HL-60 (cell line): ENCODE data around the gene TPCN2.

Experiments
- DNase-seq, 2 experiments: peaks; one replicate each; pipeline ENCODE4 v3.0.0-alpha.2; 2010 to 2020; ENCODE audit warnings: low read depth in 1 of 2, low spot score in 1 of 2
- H3K27ac ChIP-seq: fragments of 250-450 bp; sonication (Bioruptor Pico); replicated peaks from 2 replicates; pipeline ENCODE4 v1.5.1; 2020; ENCODE audit warnings: mild to moderate bottlenecking, moderate library complexity
- H3K27me3 ChIP-seq: fragments of 250-450 bp; sonication (Bioruptor Pico); 2 replicates; pipeline ENCODE4 v1.5.1; 2021; ENCODE audit warnings: mild to moderate bottlenecking, moderate library complexity; ENCODE audit not compliant: insufficient read depth, poor library complexity, severe bottlenecking
- H3K4me3 ChIP-seq: replicated peaks from 2 replicates; pipeline ENCODE4 v1.5.1; 2011; ENCODE audit warnings: mild to moderate bottlenecking, control low read depth, low read length; ENCODE audit not compliant: insufficient read depth
- GABPA ChIP-seq: IDR thresholded peaks from 2 replicates; pipeline ENCODE4 v1.6.1; 2012; ENCODE audit warnings: low read depth
- POLR2AphosphoS5 ChIP-seq: IDR thresholded peaks from 2 replicates; pipeline ENCODE4 v1.6.1; 2012; ENCODE audit warnings: low read depth
- SPI1 ChIP-seq: IDR thresholded peaks from 2 replicates; pipeline ENCODE4 v1.6.1; 2012; ENCODE audit warnings: low read depth, mild to moderate bottlenecking, borderline replicate concordance
- TF ChIP-seq, protein P1 (sequence below): IDR thresholded peaks from 2 replicates; pipeline ENCODE4 v1.6.1; 2012; ENCODE audit warnings: low read depth; ENCODE audit not compliant: insufficient replicate concordance
- TF ChIP-seq, protein P2 (sequence below): IDR thresholded peaks from one replicate; pipeline ENCODE4 v1.5.1; 2011; ENCODE audit warnings: low read length, control low read depth, inconsistent platforms; ENCODE audit not compliant: insufficient read depth

Gene TPCN2

DNA sequence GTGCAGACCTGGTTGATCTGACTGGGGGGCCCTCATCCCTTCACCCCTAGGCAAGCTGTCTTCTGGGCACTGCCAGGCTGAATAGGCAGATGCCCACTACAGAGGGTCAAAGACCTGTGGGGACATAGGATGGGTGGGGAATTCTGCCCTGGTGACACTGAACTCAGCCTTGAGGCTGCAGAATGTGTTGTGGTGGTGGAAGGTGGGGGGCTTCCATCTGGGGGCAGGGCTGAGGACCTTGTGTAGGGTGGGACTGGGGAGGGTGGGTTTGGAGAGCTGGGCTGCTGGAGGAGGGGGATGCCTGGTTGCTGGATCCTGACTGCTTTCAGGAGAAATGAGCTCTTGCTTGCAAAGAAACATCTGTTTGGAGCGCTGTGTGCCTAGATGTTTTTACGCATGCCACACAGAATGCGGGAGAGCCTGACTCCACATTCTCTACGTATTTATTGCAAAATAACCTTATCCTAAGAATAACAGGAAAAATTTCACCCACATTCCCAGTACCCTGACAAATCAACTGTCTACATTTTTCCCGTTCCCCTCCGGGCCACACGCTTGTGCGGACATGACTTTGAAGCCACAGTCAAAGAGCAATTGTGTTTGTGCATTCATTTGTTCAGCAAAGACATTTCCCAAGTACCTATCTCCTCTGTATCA, 125.3 kb downstream of the TPCN2 start:
- no peak overlapping the region for H3K27ac ChIP-seq
- no peaks in the 10 kb centered on the region for H3K27me3 ChIP-seq
- no peak for DNase-seq
- no peak for TF ChIP-seq SPI1
- no peak for TF ChIP-seq GABPA
- TF ChIP-seq, protein P1, sequence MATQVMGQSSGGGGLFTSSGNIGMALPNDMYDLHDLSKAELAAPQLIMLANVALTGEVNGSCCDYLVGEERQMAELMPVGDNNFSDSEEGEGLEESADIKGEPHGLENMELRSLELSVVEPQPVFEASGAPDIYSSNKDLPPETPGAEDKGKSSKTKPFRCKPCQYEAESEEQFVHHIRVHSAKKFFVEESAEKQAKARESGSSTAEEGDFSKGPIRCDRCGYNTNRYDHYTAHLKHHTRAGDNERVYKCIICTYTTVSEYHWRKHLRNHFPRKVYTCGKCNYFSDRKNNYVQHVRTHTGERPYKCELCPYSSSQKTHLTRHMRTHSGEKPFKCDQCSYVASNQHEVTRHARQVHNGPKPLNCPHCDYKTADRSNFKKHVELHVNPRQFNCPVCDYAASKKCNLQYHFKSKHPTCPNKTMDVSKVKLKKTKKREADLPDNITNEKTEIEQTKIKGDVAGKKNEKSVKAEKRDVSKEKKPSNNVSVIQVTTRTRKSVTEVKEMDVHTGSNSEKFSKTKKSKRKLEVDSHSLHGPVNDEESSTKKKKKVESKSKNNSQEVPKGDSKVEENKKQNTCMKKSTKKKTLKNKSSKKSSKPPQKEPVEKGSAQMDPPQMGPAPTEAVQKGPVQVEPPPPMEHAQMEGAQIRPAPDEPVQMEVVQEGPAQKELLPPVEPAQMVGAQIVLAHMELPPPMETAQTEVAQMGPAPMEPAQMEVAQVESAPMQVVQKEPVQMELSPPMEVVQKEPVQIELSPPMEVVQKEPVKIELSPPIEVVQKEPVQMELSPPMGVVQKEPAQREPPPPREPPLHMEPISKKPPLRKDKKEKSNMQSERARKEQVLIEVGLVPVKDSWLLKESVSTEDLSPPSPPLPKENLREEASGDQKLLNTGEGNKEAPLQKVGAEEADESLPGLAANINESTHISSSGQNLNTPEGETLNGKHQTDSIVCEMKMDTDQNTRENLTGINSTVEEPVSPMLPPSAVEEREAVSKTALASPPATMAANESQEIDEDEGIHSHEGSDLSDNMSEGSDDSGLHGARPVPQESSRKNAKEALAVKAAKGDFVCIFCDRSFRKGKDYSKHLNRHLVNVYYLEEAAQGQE, result no peak
- TF ChIP-seq, protein P2, sequence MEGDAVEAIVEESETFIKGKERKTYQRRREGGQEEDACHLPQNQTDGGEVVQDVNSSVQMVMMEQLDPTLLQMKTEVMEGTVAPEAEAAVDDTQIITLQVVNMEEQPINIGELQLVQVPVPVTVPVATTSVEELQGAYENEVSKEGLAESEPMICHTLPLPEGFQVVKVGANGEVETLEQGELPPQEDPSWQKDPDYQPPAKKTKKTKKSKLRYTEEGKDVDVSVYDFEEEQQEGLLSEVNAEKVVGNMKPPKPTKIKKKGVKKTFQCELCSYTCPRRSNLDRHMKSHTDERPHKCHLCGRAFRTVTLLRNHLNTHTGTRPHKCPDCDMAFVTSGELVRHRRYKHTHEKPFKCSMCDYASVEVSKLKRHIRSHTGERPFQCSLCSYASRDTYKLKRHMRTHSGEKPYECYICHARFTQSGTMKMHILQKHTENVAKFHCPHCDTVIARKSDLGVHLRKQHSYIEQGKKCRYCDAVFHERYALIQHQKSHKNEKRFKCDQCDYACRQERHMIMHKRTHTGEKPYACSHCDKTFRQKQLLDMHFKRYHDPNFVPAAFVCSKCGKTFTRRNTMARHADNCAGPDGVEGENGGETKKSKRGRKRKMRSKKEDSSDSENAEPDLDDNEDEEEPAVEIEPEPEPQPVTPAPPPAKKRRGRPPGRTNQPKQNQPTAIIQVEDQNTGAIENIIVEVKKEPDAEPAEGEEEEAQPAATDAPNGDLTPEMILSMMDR, result no peak
- no peak for TF ChIP-seq POLR2AphosphoS5
- no peak overlapping the region for H3K4me3 ChIP-seq

DNA sequence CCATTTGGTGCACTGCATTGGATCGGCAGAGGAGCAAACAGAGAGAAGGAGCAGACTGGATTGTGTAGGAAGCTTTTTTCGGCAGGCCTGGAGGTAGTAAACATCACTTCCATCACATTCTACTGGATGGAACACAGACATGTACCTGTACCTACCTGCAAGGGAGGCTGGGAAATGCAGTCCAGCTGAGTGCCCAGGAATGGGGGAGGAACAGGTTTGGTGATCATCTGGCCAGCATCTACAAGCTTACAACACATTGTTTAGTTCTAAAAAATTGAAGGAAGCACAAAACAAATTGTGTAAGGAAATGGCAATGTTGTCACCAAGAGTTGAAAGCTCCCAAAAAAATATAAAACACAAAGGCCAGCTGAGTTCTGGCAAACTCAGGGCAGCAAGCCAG, 126.1 kb downstream of the TPCN2 start:
- Histone ChIP-seq H3K27ac (no peak overlapping the region), H3K27me3 (no peaks in the 10 kb centered on the region), H3K4me3 (no peak overlapping the region)
- DNase-seq, result no peak
- TF ChIP-seq POLR2AphosphoS5 (no peak), GABPA (no peak), SPI1 (no peak)
- TF ChIP-seq, protein P1, result no peak
- TF ChIP-seq, protein P2, result no peak

DNA sequence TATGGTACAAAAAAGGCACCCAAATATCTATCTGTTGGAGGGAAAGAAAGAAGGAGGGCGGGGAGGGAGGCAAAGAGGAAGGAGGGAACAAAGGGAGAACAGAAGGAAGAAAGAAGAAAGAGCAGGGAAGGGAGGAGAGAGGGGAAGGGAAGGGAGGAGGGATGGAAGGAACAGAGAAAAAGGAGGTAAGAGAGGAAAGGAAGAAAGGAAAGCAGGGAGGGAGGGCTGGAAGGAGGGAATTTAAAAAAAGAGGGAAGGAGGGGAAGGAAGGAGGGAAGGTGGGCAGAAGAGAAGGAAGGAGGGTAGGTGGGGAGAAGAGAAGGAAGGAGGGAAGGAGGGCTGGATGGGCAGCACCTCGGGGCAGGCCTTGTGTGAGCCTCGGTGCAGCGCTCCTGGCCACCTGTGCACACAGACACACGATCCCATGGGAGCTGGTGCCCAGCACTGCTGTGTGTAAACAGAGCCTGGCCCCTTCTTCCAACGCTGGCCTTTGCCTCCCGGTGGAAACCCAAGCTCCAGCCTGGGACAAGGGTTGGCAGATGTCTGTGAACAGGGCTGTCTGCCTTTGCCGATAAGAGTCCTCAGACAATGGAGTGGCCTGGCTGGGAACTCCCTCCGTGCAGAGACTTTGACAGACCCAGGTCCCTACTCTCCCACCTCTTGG, 130.2 kb downstream of the TPCN2 start:
- Histone ChIP-seq H3K4me3 (no peak overlapping the region), H3K27me3 (no peaks in the 10 kb centered on the region), H3K27ac (no peak overlapping the region)
- TF ChIP-seq GABPA, result no peak
- TF ChIP-seq, protein P2, result no peak
- TF ChIP-seq, protein P1, result no peak
- TF ChIP-seq POLR2AphosphoS5, result no peak
- TF ChIP-seq SPI1, result no peak
- no peak for DNase-seq
